IPS-20b (cell line): Measurements from ENCODE around the gene VAMP1.

Experiments used
- H3K27ac ChIP-seq: one replicate; pipeline ENCODE4 v1.5.1; 2013; ENCODE audit warnings: low read length
- H3K27me3 ChIP-seq: 2 replicates; pipeline ENCODE4 v1.6.1; 2013; ENCODE audit warnings: mild to moderate bottlenecking, low read length, inconsistent platforms; ENCODE audit not compliant: insufficient read depth
- H3K36me3 ChIP-seq: 2 replicates; pipeline ENCODE4 v1.6.1; 2013; ENCODE audit warnings: low read depth, mild to moderate bottlenecking, inconsistent platforms, low read length, moderate library complexity; ENCODE audit not compliant: insufficient read depth
- H3K4me1 ChIP-seq: 2 replicates; pipeline ENCODE4 v1.6.1; 2013; ENCODE audit warnings: mild to moderate bottlenecking, control low read depth, inconsistent platforms, low read length, moderate library complexity; ENCODE audit not compliant: insufficient read depth
- H3K4me3 ChIP-seq: 2 replicates; pipeline ENCODE4 v1.5.1; 2013; ENCODE audit warnings: mild to moderate bottlenecking, low read length, inconsistent platforms
- H3K9ac ChIP-seq: 2 replicates; pipeline ENCODE4 v1.6.1; 2013; ENCODE audit warnings: low read depth, mild to moderate bottlenecking, inconsistent platforms, low read length, moderate library complexity
- H3K9me3 ChIP-seq: 2 replicates; pipeline ENCODE4 v1.6.1; 2013; ENCODE audit warnings: mild to moderate bottlenecking, low read depth, low read length, inconsistent platforms; ENCODE audit not compliant: insufficient read depth

Gene VAMP1

DNA sequence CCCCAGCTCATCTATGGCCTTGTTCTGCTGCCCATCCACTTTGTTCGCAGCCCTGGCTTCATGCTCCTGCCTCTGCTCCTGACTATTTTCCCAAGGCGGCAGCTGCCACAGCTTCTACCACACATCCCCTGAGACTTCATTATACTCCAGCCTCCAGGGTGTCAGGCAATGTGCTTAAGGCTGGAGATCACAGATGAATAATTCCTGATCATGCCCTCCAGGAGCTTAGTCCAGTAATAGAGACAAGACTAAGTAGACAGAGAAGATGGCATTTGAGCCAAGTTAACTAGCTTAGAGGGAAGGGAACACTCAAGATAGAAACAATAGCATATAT is 11.5 kb downstream of the VAMP1 start:
- Histone ChIP-seq H3K27me3 (no peaks in the 10 kb centered on the region), H3K9ac (no peak overlapping the region), H3K36me3 (peaks cover 45% of the 10 kb centered on the region), H3K4me3 (no peak overlapping the region), H3K27ac (no peak overlapping the region), H3K4me1 (no peaks in the 10 kb centered on the region), H3K9me3 (no peaks in the 10 kb centered on the region)

- H3K4me3 ChIP-seq, result no peak overlapping the region
- H3K4me1 ChIP-seq, result no peaks in the 10 kb centered on the region; the same call in 1 of the 2 replicates
- H3K27ac ChIP-seq, result no peak overlapping the region
- H3K9ac ChIP-seq, result no peak overlapping the region
- no peaks in the 10 kb centered on the region for H3K9me3 ChIP-seq
- peaks cover 39% of the 10 kb centered on the region for H3K36me3 ChIP-seq
- no peaks in the 10 kb centered on the region for H3K27me3 ChIP-seq
Measured at GRCh38 chr12:6458281-6459003, 12.0 kb downstream of the VAMP1 start.

DNA sequence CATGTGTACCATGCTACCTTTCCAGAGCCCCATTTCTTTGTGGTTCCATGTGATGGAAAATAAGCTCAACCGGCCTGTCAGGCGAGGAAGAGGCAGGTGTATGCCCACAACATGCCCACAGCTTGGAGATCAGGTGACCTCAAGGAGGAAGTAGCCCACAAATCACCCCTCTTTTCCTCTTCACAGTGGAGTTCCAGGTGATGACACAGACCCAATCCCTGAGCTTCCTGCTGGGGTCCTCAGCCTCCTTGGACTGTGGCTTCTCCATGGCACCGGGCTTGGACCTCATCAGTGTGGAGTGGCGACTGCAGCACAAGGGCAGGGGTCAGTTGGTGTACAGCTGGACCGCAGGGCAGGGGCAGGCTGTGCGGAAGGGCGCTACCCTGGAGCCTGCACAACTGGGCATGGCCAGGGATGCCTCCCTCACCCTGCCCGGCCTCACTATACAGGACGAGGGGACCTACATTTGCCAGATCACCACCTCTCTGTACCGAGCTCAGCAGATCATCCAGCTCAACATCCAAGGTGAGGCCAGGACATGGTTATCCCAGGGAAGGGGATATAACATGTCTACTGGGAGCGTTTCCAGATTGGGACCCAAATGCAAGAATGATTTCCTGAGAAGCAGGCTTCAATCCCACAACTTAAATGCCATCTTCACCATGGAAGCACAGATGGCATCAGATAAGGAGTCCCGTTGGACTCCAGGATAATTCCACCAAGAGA is 13.1 kb downstream of the VAMP1 start:
- H3K4me1 ChIP-seq, result peaks cover 7% of the 10 kb centered on the region; the same call in 1 of the 2 replicates
- H3K9me3 ChIP-seq, result no peaks in the 10 kb centered on the region
- peaks cover 29% of the 10 kb centered on the region for H3K36me3 ChIP-seq
- no peak overlapping the region for H3K4me3 ChIP-seq
- no peak overlapping the region for H3K27ac ChIP-seq
- H3K27me3 ChIP-seq, result no peaks in the 10 kb centered on the region
- no peak overlapping the region for H3K9ac ChIP-seq

DNA sequence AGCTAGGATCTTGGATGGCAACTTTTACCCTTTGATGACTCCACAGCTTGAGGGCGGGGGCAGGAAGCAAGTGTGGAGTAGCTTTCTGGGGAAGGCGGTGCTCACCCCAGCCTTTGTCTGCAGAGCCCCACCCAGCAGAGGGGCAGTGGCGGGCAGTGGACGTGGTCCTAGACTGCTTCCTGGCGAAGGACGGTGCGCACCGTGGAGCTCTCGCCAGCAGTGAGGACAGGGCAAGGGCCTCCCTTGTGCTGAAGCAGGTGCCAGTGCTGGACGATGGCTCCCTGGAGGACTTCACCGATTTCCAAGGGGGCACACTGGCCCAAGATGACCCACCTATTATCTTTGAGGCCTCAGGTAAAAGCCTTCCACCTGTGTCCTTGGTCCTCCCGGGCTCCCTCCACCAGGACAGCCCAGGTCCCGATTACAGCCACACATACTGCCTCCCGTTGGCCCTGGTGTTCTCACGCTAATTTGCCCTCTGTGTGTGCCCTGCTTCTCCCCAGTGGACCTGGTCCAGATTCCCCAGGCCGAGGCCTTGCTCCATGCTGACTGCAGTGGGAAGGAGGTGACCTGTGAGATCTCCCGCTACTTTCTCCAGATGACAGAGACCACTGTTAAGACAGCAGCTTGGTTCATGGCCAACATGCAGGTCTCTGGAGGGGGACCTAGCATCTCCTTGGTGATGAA is 17.4 kb downstream of the VAMP1 start:
- no peaks in the 10 kb centered on the region for H3K36me3 ChIP-seq
- peak overlapping the region; percentile 19; the same call in 1 of the 2 replicates for H3K4me3 ChIP-seq

GRCh38 chr12:6452245-6452943 is 18.1 kb downstream of the VAMP1 start:
- Histone ChIP-seq H3K4me1 (peaks cover 30% of the 10 kb centered on the region), H3K9ac (peak overlapping the region; percentile 79; the same call in 1 of the 2 replicates)

More for the DNA sequence above, 17.4 kb downstream of the VAMP1 start:
- Histone ChIP-seq H3K27me3 (no peaks in the 10 kb centered on the region), H3K27ac (peak overlapping the region; percentile 93), H3K9me3 (no peaks in the 10 kb centered on the region), H3K4me1 (peaks cover 30% of the 10 kb centered on the region), H3K9ac (peak overlapping the region; percentile 79; the same call in 1 of the 2 replicates)

GRCh38 chr12:6451348-6452244 is 18.9 kb downstream of the VAMP1 start, which contains the start of gene TAPBPL:
TSS of gene TAPBPL (plus strand) at chr12:6452042. CDS start at chr12:6452249, 207 bp downstream.
- no peaks in the 10 kb centered on the region for H3K27me3 ChIP-seq
- H3K4me3 ChIP-seq, result peak within 1 kb of the TSS; percentile 57
- peaks cover 30% of the 10 kb centered on the region for H3K4me1 ChIP-seq
- peak within 1 kb of the TSS; percentile 93 for H3K27ac ChIP-seq
- peak within 1 kb of the TSS; percentile 79 for H3K9ac ChIP-seq
- no peaks in the 10 kb centered on the region for H3K36me3 ChIP-seq
- H3K9me3 ChIP-seq, result no peaks in the 10 kb centered on the region

More at GRCh38 chr12:6452245-6452943, 18.1 kb downstream of the VAMP1 start:
- Histone ChIP-seq H3K9me3 (no peaks in the 10 kb centered on the region), H3K27me3 (no peaks in the 10 kb centered on the region), H3K4me3 (peak overlapping the region; percentile 19; the same call in 1 of the 2 replicates), H3K27ac (peak overlapping the region; percentile 93), H3K36me3 (no peaks in the 10 kb centered on the region)

- H3K27ac ChIP-seq, result peak overlapping the region; percentile 93
- no peaks in the 10 kb centered on the region for H3K9me3 ChIP-seq
- H3K27me3 ChIP-seq, result no peaks in the 10 kb centered on the region
- no peaks in the 10 kb centered on the region for H3K36me3 ChIP-seq
- H3K9ac ChIP-seq, result peak overlapping the region; percentile 79
- peak overlapping the region; percentile 57 for H3K4me3 ChIP-seq
- peaks cover 30% of the 10 kb centered on the region for H3K4me1 ChIP-seq
Measured at GRCh38 chr12:6450869-6451347, 19.6 kb downstream of the VAMP1 start.

GRCh38 chr12:6450091-6450868 is 20.2 kb downstream of the VAMP1 start:
- no peaks in the 10 kb centered on the region for H3K36me3 ChIP-seq
- H3K9me3 ChIP-seq, result no peaks in the 10 kb centered on the region
- H3K4me1 ChIP-seq, result peaks cover 30% of the 10 kb centered on the region
- peak overlapping the region; percentile 79; the same call in 1 of the 2 replicates for H3K9ac ChIP-seq
- peak overlapping the region; percentile 57; the same call in 1 of the 2 replicates for H3K4me3 ChIP-seq
- peak overlapping the region; percentile 2 for H3K27ac ChIP-seq
- H3K27me3 ChIP-seq, result no peaks in the 10 kb centered on the region

GRCh38 chr12:6444704-6445688 is 25.5 kb downstream of the VAMP1 start, which contains the start of gene CD27:
TSS of gene CD27 (plus strand) at chr12:6444955. CDS start at chr12:6445096, 141 bp downstream.
- H3K4me3 ChIP-seq, result no peak within 1 kb of the TSS
- H3K9ac ChIP-seq, result no peak within 1 kb of the TSS
- H3K27ac ChIP-seq, result no peak within 1 kb of the TSS
- H3K4me1 ChIP-seq, result peaks cover 1% of the 10 kb centered on the region; the same call in 1 of the 2 replicates
- H3K27me3 ChIP-seq, result no peaks in the 10 kb centered on the region
- H3K36me3 ChIP-seq, result no peaks in the 10 kb centered on the region
- H3K9me3 ChIP-seq, result no peaks in the 10 kb centered on the region
